WERI-Rb-1 (cell line): ENCODE results near the gene NFIX.

ENCODE experiments used
- DNase-seq: peaks from one replicate; pipeline ENCODE4 v3.0.0-alpha.2; 2020
- H3K27ac ChIP-seq: fragments of 250-450 bp; sonication (Bioruptor Pico); 2 replicates; pipeline ENCODE4 v1.5.1; 2020; ENCODE audit warnings: mild to moderate bottlenecking, moderate library complexity
- H3K27me3 ChIP-seq: fragments of 250-450 bp; sonication (Bioruptor Pico); 2 replicates; pipeline ENCODE4 v1.5.1; 2021; ENCODE audit warnings: mild to moderate bottlenecking, low read depth, moderate library complexity; ENCODE audit not compliant: insufficient read depth, severe bottlenecking
- H3K36me3 ChIP-seq: fragments of 250-450 bp; sonication (Bioruptor Pico); 2 replicates; pipeline ENCODE4 v1.5.1; 2020; ENCODE audit warnings: mild to moderate bottlenecking, moderate library complexity
- H3K4me3 ChIP-seq: 2 replicates; pipeline ENCODE4 v1.5.1; 2011; ENCODE audit warnings: low read depth, mild to moderate bottlenecking, control low read depth, low read length
- H3K9me3 ChIP-seq: fragments of 250-450 bp; sonication (Bioruptor Pico); 2 replicates; pipeline ENCODE4 v1.5.1; 2021; ENCODE audit warnings: mild to moderate bottlenecking, moderate library complexity; ENCODE audit not compliant: severe bottlenecking
- TF ChIP-seq, protein P1 (sequence below): IDR thresholded peaks from 2 replicates; pipeline ENCODE4 v1.5.1; 2011; ENCODE audit warnings: low read depth, mild to moderate bottlenecking, control low read depth, inconsistent platforms, low read length

NFIX gene

DNA sequence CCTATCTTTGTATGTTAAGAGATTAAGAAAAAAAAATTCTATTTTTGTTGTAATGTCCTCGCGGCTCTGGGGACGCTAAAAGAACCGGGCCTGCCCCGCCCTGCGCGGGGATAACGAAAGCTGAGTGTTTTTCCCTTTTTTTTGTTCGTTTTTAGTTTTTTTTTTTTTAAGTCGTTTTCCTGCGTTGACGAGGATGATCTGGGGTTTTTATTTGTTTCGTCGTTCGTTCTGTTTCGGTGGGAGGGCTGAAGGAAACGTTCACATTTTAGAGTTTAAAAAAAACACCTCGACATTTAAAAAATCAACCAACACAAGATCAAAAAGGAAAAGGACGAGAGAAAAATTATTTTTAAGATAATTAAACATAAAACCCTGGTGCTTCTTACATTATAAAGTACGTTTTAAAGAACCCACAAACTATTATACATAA is 101.8 kb downstream of the NFIX start:
- Histone ChIP-seq H3K27ac (no peak overlapping the region), H3K4me3 (no peak overlapping the region), H3K27me3 (no peaks in the 10 kb centered on the region), H3K9me3 (no peaks in the 10 kb centered on the region), H3K36me3 (no peaks in the 10 kb centered on the region)
- TF ChIP-seq, protein P1, sequence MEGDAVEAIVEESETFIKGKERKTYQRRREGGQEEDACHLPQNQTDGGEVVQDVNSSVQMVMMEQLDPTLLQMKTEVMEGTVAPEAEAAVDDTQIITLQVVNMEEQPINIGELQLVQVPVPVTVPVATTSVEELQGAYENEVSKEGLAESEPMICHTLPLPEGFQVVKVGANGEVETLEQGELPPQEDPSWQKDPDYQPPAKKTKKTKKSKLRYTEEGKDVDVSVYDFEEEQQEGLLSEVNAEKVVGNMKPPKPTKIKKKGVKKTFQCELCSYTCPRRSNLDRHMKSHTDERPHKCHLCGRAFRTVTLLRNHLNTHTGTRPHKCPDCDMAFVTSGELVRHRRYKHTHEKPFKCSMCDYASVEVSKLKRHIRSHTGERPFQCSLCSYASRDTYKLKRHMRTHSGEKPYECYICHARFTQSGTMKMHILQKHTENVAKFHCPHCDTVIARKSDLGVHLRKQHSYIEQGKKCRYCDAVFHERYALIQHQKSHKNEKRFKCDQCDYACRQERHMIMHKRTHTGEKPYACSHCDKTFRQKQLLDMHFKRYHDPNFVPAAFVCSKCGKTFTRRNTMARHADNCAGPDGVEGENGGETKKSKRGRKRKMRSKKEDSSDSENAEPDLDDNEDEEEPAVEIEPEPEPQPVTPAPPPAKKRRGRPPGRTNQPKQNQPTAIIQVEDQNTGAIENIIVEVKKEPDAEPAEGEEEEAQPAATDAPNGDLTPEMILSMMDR: no peak
- DNase-seq: no peak

DNA sequence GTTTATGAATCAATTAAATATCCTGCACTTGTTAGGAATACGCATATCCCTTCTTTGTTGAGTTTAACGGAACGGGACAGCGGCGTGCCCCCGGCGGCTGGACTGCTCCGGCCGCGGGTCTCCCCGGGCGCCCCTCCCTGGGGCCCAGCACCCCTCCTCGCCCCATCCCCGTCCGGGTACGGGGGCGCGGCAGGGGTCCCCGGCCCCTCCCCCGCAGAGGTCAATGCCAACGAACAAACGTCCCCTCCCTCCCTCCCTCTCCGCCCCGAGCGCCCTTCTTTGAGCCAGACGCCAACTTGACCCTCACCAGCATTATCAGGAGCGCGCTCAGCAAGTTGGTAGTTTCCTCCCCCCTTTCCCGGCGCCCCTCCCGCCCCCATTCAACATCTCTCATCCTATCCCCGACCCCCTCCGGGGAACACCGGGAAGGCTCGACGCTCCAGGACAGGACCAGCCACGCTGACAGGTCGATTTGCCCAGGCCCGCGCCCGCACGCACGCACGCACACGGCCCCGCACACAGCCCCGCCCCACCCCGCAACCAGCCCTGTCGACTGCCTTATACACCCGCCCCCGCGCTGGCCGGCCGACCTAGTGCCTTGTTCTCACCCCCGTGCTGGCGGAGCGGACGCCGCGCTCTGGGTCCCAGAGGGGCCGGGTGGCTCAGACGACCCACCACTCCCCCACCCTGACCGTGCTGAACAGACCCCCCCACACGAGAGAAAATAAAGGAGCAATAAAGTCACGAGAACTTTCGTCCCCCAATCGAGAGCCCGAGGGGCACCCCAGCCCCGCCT is 102.4 kb downstream of the NFIX start:
- Histone ChIP-seq H3K9me3 (no peaks in the 10 kb centered on the region), H3K36me3 (no peaks in the 10 kb centered on the region), H3K27ac (no peak overlapping the region), H3K27me3 (no peaks in the 10 kb centered on the region), H3K4me3 (no peak overlapping the region)
- TF ChIP-seq, protein P1: no peak
- no peak for DNase-seq

DNA sequence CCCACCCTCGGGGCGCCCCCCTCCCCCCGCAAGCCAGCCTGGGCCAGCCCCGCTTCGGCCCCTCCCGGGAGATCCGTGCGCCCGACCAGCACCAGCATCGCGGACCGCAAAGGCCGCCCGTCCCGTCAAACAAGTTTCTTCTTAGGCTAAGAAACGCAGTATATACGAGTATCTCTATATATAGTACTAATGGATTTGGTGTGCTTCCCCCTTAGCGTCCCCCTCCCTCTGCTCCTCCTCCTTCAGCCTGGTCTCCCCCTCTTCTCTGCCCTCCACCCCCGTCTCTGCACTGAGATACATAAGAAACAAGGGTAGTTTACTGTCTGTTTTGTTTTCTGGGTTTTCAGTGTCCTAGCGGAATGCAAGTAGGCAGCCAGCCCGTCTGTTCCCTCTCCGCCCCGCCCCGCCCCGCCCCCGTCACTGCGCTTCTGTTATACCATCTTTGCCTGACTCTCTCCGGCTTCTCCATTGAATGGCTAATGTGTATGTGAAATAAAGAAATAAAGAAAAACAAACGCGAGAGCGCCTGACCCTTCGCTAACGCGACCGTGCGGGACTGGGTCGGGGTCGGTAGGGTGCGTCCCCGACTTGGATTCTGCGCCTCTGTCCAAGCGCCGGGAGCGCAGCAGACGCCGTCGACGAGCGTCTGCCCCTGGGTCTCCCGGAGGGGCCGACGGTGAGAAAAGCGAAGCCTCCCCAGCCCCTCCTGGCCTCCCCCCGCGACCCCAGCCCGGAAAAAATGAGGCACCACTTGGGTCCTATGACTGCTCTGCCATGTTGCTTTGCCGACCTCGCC is 103.2 kb downstream of the NFIX start:
- no peak overlapping the region for H3K4me3 ChIP-seq
- TF ChIP-seq, protein P1: no peak
- no peaks in the 10 kb centered on the region for H3K36me3 ChIP-seq
- no peak for DNase-seq
- H3K27me3 ChIP-seq: no peaks in the 10 kb centered on the region
- no peak overlapping the region for H3K27ac ChIP-seq
- H3K9me3 ChIP-seq: no peaks in the 10 kb centered on the region

DNA sequence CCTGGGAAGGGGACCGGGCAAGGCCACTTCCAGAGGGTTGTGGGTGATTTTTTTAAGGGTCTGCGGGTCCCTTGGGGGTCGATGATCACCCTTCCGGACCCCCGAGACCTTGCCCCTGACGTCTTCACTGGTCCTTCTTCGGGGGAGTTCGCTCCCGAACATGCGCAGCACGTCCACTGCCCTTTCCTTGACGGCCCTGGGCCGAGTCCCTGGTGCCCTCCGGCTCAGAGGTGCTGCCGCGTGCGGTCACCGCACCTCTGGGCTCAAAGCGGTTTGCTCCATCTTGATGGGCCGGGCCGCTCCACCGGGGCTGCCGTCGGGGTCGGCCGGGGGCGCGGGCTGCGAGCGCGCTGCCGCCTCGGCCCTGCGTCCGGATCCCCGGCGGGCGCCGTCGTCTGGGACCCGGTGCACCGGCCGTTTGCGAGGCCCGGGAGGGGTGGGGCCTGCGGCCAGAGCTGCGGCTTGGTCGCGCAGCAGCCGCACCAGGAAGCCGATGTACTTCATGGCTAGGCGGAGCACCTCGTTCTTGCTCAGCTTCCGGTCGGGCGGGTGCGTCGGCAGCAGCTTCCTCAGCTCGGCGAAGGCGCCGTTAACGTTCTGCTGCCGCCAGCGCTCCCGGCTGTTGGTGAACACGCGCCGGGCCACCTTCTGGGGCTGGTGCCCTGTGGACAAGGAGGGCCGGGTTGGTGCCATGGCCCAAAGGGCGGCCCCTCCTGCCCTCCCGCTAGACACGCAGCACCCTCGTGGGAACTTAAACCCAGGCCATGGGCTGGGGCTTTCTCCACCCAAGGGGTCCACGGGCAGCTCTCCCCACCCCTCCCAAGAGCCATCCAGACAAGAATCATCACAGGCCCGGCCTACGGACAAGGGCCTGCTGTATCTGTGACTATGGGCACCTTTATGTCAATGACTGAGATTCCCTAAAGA is 104.1 kb downstream of the NFIX start:
- Histone ChIP-seq H3K27me3 (no peaks in the 10 kb centered on the region), H3K27ac (no peak overlapping the region), H3K9me3 (no peaks in the 10 kb centered on the region), H3K4me3 (no peak overlapping the region), H3K36me3 (no peaks in the 10 kb centered on the region; the same call in 1 of the 2 replicates)
- TF ChIP-seq, protein P1: no peak
- DNase-seq: no peak

DNA sequence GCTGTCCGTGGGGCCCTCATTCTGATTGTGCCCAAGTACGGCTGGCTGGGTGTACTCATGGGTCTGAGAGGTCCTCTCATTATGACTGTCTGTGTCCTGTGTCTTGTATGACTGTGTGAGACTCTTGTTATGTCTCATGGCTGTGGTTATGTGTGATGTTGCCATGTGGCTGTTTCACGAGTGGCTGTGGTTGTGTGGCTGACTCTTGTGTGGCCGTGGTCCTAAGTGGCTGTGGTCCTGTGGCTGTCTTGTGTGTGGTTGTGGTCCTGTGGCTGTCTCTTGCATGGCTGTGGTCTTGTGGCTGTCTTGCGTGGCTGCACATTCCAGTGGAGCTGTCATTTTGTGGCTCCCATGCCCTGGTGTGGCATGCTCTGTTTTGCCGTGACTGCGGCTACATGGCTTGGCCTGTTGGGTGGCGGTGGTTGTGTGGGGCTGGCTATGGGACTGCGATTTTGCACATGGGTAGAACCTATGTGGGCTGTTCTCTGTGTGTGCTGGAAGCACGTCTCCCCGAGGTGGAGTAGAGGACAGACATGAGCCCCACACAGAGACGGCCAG is 104.8 kb downstream of the NFIX start:
- Histone ChIP-seq H3K36me3 (no peaks in the 10 kb centered on the region; the same call in none of the 2 replicates), H3K27me3 (no peaks in the 10 kb centered on the region), H3K9me3 (no peaks in the 10 kb centered on the region), H3K4me3 (no peak overlapping the region), H3K27ac (no peak overlapping the region)
- no peak for DNase-seq
- TF ChIP-seq, protein P1: no peak
